ENCODE data around the gene PEAK1.

PEAK1 gene

DNA sequence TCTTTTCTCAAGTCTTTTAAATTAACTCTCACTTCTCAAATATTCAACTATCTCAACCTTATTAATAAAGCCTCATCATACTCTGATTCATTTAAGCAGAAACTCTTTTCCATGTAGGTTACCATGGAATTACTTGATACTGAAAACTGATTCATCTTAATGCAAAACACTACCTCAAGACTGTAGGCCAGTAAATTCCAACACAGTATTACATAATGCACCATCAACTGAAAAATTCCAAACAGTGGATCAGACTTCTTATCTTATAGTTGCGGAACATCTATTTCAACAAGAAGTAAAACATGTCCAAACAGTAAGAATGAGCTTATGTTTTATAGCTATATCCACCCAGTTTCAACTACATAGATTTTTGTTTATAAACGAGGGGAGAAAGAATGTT, 124.5 kb downstream of the PEAK1 start:
- peak; percentile 83 for DNase-seq (ENCODE audit: low read depth)
- TF ChIP-seq, protein P1, sequence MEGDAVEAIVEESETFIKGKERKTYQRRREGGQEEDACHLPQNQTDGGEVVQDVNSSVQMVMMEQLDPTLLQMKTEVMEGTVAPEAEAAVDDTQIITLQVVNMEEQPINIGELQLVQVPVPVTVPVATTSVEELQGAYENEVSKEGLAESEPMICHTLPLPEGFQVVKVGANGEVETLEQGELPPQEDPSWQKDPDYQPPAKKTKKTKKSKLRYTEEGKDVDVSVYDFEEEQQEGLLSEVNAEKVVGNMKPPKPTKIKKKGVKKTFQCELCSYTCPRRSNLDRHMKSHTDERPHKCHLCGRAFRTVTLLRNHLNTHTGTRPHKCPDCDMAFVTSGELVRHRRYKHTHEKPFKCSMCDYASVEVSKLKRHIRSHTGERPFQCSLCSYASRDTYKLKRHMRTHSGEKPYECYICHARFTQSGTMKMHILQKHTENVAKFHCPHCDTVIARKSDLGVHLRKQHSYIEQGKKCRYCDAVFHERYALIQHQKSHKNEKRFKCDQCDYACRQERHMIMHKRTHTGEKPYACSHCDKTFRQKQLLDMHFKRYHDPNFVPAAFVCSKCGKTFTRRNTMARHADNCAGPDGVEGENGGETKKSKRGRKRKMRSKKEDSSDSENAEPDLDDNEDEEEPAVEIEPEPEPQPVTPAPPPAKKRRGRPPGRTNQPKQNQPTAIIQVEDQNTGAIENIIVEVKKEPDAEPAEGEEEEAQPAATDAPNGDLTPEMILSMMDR (IDR thresholded peaks at IDR 0.05; ENCODE audit: low read length, missing control alignments), result no peak

DNA sequence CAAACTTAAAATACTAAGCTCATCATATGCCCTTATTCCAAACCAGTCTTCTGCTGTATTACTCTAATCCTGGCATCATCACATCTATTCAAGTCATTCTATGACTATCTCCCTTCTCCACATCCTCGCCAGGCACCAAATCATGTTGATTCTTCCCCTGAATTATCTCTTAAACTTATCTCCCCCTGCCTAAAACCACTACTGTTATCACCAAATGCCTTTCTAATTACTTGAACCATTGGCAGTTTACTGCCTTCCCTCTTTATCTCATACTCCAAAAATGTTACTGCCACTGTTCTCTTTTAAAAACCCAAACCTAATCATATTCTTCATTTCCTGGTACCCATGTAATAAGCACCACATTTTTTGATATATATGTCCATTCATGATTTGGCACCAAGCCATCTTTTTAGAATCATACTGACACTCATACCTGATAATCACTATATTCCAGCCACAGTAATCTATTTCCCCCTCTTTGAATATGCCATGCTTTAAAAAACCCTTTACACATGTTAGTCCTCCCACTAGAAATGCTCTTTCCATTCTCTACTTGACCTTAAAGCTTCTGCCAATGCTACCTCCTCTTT, 126.8 kb downstream of the PEAK1 start:
- DNase-seq (ENCODE audit: low read depth), result no peak
- no peak overlapping the region for H3K4me3 ChIP-seq (replicated peaks; ENCODE audit: low read depth, low read length)
- TF ChIP-seq, protein P1 (IDR thresholded peaks at IDR 0.05; ENCODE audit: low read length, missing control alignments), result no peak

More for the DNA sequence above, 124.5 kb downstream of the PEAK1 start:
- no peak overlapping the region for H3K4me3 ChIP-seq (replicated peaks; ENCODE audit: low read depth, low read length)

DNA sequence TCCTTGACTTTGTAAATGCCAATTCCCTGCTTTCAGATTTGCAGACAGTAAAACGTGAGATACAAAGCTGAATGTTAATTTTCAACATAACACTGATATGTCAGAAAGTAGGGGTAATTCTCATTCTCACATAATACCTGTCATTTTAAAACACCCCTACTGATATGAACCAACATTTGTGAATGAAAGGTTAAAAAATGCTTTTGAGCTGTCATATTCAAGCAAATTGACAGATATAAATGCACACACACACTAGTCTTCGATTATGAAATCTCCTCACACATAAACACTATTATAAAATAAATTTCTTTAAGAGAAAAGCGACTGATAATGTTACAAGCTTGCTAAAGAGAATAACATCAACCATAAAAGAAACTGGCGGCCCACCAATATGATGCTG, 128.8 kb downstream of the PEAK1 start:
- no peak overlapping the region for H3K4me3 ChIP-seq (replicated peaks; ENCODE audit: low read depth, low read length)
- TF ChIP-seq, protein P1 (IDR thresholded peaks at IDR 0.05; ENCODE audit: low read length, missing control alignments), result no peak
- DNase-seq (ENCODE audit: low read depth), result no peak

DNA sequence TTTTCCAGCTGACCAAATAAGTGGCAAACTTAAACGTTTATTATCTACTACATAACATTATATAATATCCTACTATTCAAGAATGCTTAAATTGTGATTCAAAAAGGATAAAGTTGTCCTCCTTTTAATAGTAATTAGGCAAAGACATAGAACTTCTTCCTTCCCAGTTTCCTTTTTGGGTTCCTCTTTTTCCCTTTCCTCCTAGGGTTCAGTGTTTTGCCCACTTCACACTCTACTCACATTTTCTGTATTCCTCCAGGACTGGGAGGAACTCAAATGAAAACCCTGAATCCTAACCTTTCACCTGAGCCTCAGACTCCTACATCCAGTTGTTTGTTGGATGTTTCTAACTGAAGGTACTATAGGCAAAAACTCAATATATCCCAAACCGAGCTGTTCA, 132.5 kb downstream of the PEAK1 start:
- no peak for DNase-seq (ENCODE audit: low read depth)
- H3K4me3 ChIP-seq (replicated peaks; ENCODE audit: low read depth, low read length), result no peak overlapping the region
- TF ChIP-seq, protein P1 (IDR thresholded peaks at IDR 0.05; ENCODE audit: low read length, missing control alignments), result no peak

DNA sequence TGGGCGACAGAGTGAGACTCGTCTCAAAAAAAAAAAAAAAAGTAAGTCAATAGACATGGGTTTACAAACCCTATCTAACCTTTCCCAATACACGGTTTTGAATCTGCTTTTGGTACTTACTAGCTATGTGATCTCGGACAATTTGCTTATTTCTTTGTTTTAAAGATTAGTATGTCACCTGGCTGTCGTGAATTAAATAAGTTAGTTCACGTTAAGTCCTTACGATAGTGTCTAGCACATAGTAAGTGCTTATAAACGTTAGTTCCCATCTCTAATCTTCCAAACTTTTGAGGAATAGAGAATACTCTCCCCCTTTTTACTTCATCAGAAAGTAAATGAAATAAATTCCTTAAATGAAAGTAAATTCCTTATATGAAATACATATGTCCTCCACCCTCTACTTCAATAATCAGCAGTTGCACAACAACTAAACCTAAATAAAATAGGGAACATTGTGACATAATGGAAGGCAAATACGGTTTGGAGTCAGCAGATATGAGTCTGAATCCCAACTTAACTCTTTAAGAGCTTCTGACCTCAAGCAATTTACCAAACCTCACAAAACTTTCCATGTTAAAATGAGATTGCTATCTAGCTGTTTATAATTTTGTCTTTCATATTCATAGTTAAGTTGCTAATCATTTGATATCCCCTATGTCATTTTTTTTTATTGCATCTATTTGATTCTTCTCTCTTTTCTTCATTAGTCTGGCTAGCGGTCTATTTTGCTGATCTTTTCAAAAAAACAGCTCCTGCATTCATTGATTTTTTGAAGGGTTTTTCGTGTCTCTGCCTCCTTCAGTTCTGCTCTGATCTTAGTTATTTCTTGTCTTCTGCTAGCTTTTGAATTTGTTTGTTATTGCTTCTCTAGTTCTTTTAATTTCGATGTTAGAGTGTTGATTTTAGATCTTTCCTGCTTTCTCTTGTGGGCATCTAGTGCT, 134.6 kb downstream of the PEAK1 start:
- H3K4me3 ChIP-seq (replicated peaks; ENCODE audit: low read depth, low read length), result no peak overlapping the region
- TF ChIP-seq, protein P1 (IDR thresholded peaks at IDR 0.05; ENCODE audit: low read length, missing control alignments), result no peak
- no peak for DNase-seq (ENCODE audit: low read depth)

DNA sequence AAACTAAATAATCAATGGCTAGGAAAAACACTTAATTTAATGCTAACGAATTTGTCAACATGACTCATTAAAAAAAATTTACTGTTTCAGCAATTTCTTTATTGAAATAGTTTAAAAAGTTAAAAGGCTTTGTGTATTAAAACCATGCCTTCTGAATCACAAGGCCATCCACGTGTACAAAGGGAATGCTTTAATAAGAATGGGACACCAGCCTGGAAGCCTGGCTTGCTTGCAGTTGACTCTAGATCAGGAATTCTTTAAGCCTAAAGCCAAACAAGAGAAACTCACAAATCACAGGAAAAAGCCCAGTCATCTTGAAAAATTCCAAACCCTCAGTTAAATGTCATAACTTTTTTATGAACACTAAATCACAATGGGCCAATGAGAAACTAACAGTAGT, 137.6 kb downstream of the PEAK1 start:
- TF ChIP-seq, protein P1 (IDR thresholded peaks at IDR 0.05; ENCODE audit: low read length, missing control alignments), result no peak
- no peak overlapping the region for H3K4me3 ChIP-seq (replicated peaks; ENCODE audit: low read depth, low read length)
- peak; percentile 62 for DNase-seq (ENCODE audit: low read depth)
